ENCODE data around the gene CUEDC2.
A peak's percentile ranks its signal among the peaks of the same experiment; 100 is the strongest.

CUEDC2 gene

GRCh38 chr10:102418622-102419268, 13.6 kb downstream of the CUEDC2 start, which contains the start of gene PSD:
TSS of gene PSD (minus strand) at chr10:102418785. CDS start at chr10:102417038, 1,747 bp downstream.
- Histone ChIP-seq H3K36me3 (ENCODE audit: control insufficient read depth, insufficient read depth, low read length) (peaks cover 2% of the 10 kb centered on the region), H3K27me3 (replicated peaks; ENCODE audit: control insufficient read depth, insufficient read depth, low read length) (no peaks in the 10 kb centered on the region; the same call in 1 of the 2 replicates), H3K4me3 (replicated peaks; ENCODE audit: low read depth, low read length) (peak within 1 kb of the TSS; percentile 83)
- TF ChIP-seq, protein P1, sequence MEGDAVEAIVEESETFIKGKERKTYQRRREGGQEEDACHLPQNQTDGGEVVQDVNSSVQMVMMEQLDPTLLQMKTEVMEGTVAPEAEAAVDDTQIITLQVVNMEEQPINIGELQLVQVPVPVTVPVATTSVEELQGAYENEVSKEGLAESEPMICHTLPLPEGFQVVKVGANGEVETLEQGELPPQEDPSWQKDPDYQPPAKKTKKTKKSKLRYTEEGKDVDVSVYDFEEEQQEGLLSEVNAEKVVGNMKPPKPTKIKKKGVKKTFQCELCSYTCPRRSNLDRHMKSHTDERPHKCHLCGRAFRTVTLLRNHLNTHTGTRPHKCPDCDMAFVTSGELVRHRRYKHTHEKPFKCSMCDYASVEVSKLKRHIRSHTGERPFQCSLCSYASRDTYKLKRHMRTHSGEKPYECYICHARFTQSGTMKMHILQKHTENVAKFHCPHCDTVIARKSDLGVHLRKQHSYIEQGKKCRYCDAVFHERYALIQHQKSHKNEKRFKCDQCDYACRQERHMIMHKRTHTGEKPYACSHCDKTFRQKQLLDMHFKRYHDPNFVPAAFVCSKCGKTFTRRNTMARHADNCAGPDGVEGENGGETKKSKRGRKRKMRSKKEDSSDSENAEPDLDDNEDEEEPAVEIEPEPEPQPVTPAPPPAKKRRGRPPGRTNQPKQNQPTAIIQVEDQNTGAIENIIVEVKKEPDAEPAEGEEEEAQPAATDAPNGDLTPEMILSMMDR (IDR thresholded peaks at IDR 0.05; ENCODE audit: insufficient read depth, low read length, poor library complexity, severe bottlenecking) = no peak
- no peak for DNase-seq (ENCODE audit: extremely low read depth, insufficient read length)

DNA sequence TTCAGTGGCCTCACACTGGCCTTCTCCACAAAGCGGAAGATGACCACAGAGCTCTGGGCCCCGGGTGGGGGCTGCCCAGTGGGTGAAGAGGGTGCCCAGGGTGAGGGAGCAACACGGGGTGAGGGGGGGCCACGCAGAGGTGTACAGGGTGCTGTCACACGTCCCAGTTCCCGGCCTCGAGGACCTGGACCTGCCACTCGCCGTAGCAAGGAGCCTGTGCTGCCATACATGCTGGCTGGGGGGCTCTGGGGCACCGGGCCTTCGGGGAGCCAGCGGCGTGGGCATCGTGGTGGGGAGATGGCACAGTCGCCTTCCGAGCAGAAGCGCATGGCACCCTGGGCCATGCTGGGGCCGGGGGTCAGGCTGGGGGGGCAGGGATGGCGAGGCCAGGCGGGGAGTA, 15.7 kb downstream of the CUEDC2 start:
- DNase-seq (ENCODE audit: extremely low read depth, insufficient read length) = no peak
- TF ChIP-seq, protein P1 (IDR thresholded peaks at IDR 0.05; ENCODE audit: insufficient read depth, low read length, poor library complexity, severe bottlenecking) = no peak
- H3K36me3 ChIP-seq (ENCODE audit: control insufficient read depth, insufficient read depth, low read length) = no peaks in the 10 kb centered on the region
- H3K4me3 ChIP-seq (replicated peaks; ENCODE audit: low read depth, low read length) = no peak overlapping the region
- H3K27me3 ChIP-seq (replicated peaks; ENCODE audit: control insufficient read depth, insufficient read depth, low read length) = no peaks in the 10 kb centered on the region; the same call in 1 of the 2 replicates

DNA sequence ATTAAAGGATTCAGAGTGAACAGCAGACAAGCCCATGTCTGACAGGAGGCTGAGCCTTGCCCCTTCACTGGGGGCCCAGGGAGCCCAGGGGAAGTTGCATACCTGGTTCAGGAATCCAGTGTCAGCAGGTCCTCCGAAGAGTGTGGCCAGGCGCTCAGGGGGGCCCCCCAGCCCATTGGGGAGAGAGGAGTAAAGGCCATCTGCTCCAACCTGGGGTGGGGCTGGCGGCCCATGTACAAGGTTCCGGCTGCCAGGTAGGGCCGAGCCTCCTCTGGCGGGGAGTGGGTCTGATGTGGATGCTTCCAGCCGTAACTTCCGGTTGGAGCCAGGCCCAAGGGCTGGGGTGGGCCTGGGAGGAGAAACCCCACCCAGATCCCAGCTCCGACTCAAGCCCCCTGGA, 16.1 kb downstream of the CUEDC2 start:
- DNase-seq (ENCODE audit: extremely low read depth, insufficient read length) = no peak
- no peak overlapping the region for H3K4me3 ChIP-seq (replicated peaks; ENCODE audit: low read depth, low read length)
- TF ChIP-seq, protein P1 (IDR thresholded peaks at IDR 0.05; ENCODE audit: insufficient read depth, low read length, poor library complexity, severe bottlenecking) = no peak
- H3K36me3 ChIP-seq (ENCODE audit: control insufficient read depth, insufficient read depth, low read length) = no peaks in the 10 kb centered on the region
- no peaks in the 10 kb centered on the region; the same call in 1 of the 2 replicates for H3K27me3 ChIP-seq (replicated peaks; ENCODE audit: control insufficient read depth, insufficient read depth, low read length)

- H3K4me3 ChIP-seq (replicated peaks; ENCODE audit: low read depth, low read length) = no peak overlapping the region
- DNase-seq (ENCODE audit: extremely low read depth, insufficient read length) = no peak
- TF ChIP-seq, protein P1 (IDR thresholded peaks at IDR 0.05; ENCODE audit: insufficient read depth, low read length, poor library complexity, severe bottlenecking) = no peak
- H3K36me3 ChIP-seq (ENCODE audit: control insufficient read depth, insufficient read depth, low read length) = no peaks in the 10 kb centered on the region
- H3K27me3 ChIP-seq (replicated peaks; ENCODE audit: control insufficient read depth, insufficient read depth, low read length) = peaks cover 4% of the 10 kb centered on the region
Observed at GRCh38 chr10:102414749-102415148, 17.6 kb downstream of the CUEDC2 start.

- Histone ChIP-seq H3K4me3 (replicated peaks; ENCODE audit: low read depth, low read length) (no peak overlapping the region), H3K36me3 (ENCODE audit: control insufficient read depth, insufficient read depth, low read length) (no peaks in the 10 kb centered on the region), H3K27me3 (replicated peaks; ENCODE audit: control insufficient read depth, insufficient read depth, low read length) (peaks cover 6% of the 10 kb centered on the region)
- TF ChIP-seq, protein P1 (IDR thresholded peaks at IDR 0.05; ENCODE audit: insufficient read depth, low read length, poor library complexity, severe bottlenecking) = no peak
- DNase-seq (ENCODE audit: extremely low read depth, insufficient read length) = no peak
Observed at GRCh38 chr10:102413806-102414561, 18.4 kb downstream of the CUEDC2 start.
